PC-3 (cell line): ENCODE results near the gene CPEB4. TPM values are rescaled to one million over a fixed set of nuclear protein-coding genes. Genes with fewer than 3 reads are reported as not detected.
A peak's percentile ranks its signal among the peaks of the same experiment; 100 is the strongest.

Experiments
- ATAC-seq: fragments of 200-7000 bp; cut with Tn5 transposase; 2 replicates; pipeline ENCODE4 v1.9.1; 2020; ENCODE audit warnings: mild to moderate bottlenecking, moderate library complexity
- BruUV-seq: library from RNA; stranded (reverse); fragments of 400-500 nt; replicated peaks from 2 replicates; lab custom pipeline; 2021; lab: Mats Ljungman, UMichigan
- CTCF ChIA-PET: fragments of 300-600 bp; sonication (Branson Sonifier 250); formaldehyde crosslinking; loops from one replicate; lab custom pipeline; 2022; ENCODE audit warnings: antibody characterized with exemption; lab: Charles Lee
- POLR2A ChIA-PET: fragments of 300-600 bp; sonication (Branson Sonifier 250); formaldehyde crosslinking; loops from one replicate; lab custom pipeline; 2022; ENCODE audit warnings: antibody characterized with exemption; ENCODE audit not compliant: unreplicated experiment; lab: Charles Lee
- DNase-seq: peaks from one replicate; pipeline ENCODE4 v3.0.0-alpha.2; 2015
- H2AFZ ChIP-seq: fragments of 300-600 bp; sonication (generic); 2 replicates; pipeline ENCODE4 v1.6.0; 2016; ENCODE audit warnings: antibody characterized with exemption, low read length
- H3F3A ChIP-seq: fragments of 300-600 bp; sonication (generic); one replicate; pipeline ENCODE4 v1.6.0; 2017; ENCODE audit warnings: antibody characterized with exemption, low read length, control low read depth, mild to moderate bottlenecking; ENCODE audit not compliant: unreplicated experiment
- H3K27ac ChIP-seq: fragments of 300-600 bp; sonication (generic); 2 replicates; pipeline ENCODE4 v1.5.1; 2016; ENCODE audit warnings: mild to moderate bottlenecking, low read length
- H3K27me3 ChIP-seq: fragments of 300-600 bp; sonication (generic); 2 replicates; pipeline ENCODE4 v1.6.1; 2016; ENCODE audit warnings: low read length, mixed read lengths
- H3K36me3 ChIP-seq: fragments of 300-600 bp; sonication (generic); 2 replicates; pipeline ENCODE4 v1.6.1; 2016; ENCODE audit warnings: low read depth, mixed run types, low read length, mixed read lengths
- H3K4me1 ChIP-seq: fragments of 300-600 bp; sonication (generic); 2 replicates; pipeline ENCODE4 v1.5.1; 2016; ENCODE audit warnings: low read length; ENCODE audit not compliant: insufficient read depth
- H3K4me2 ChIP-seq: fragments of 300-600 bp; sonication (generic); 2 replicates; pipeline ENCODE4 v1.6.0; 2016; ENCODE audit warnings: low read length
- H3K4me3 ChIP-seq: fragments of 300-600 bp; sonication (generic); 2 replicates; pipeline ENCODE4 v1.5.1; 2016; ENCODE audit warnings: mild to moderate bottlenecking, low read length, mixed read lengths
- H3K79me2 ChIP-seq: fragments of 300-600 bp; sonication (generic); 2 replicates; pipeline ENCODE4 v1.6.1; 2017; ENCODE audit warnings: low read length, mixed read lengths
- H3K9ac ChIP-seq: fragments of 300-600 bp; sonication (generic); 2 replicates; pipeline ENCODE4 v1.6.0; 2016; ENCODE audit warnings: mild to moderate bottlenecking, low read length
- H3K9me2 ChIP-seq: fragments of 300-600 bp; sonication (generic); replicated peaks from 2 replicates; pipeline ENCODE4 v1.6.1; 2016; ENCODE audit warnings: mixed run types, low read length, mixed read lengths
- H3K9me3 ChIP-seq: fragments of 300-600 bp; sonication (generic); 2 replicates; pipeline ENCODE4 v1.6.1; 2016; ENCODE audit warnings: low read length, mixed read lengths
- H4K20me1 ChIP-seq: fragments of 300-600 bp; sonication (generic); 2 replicates; pipeline ENCODE4 v1.6.1; 2016; ENCODE audit warnings: low read length, mixed read lengths
- CTCF ChIP-seq: fragments of 300-600 bp; sonication (generic); conservative IDR thresholded peaks from 2 replicates; pipeline ENCODE4 v1.5.1; 2017; ENCODE audit warnings: antibody characterized with exemption, low read depth, mild to moderate bottlenecking, low read length
- EZH2 ChIP-seq: fragments of 300-600 bp; sonication (generic); IDR thresholded peaks from one replicate; pipeline ENCODE4 v1.6.1; 2017; ENCODE audit warnings: antibody characterized with exemption, mild to moderate bottlenecking, low read length; ENCODE audit not compliant: unreplicated experiment
- EZH2phosphoT487 ChIP-seq: fragments of 300-600 bp; sonication (generic); IDR thresholded peaks from 2 replicates; pipeline ENCODE4 v1.6.1; 2018; ENCODE audit warnings: mild to moderate bottlenecking, antibody characterized with exemption, low read length, borderline replicate concordance
- intact Hi-C: fragments of 100-400 bp; cut with micrococcal nuclease; formaldehyde crosslinking; loops from 2 replicates; pipeline ENCODE4 v1.9.0; 2023
- total RNA-seq: library from RNA; depleted of rRNA; stranded (reverse); fragments of >200 nt; gene quantifications from 2 replicates; pipeline ENCODE4 v1.2.3, GENCODE V29; 2014

Gene CPEB4
- total RNA-seq, 1 experiment from 2014 or later: 37.0 TPM

- CTCF ChIA-PET: no interaction called here
- no TSS peak for BruUV-seq
- no peak overlapping the region for H3K4me2 ChIP-seq
- intact Hi-C loops: no loop called here
- H3F3A ChIP-seq: no peaks in the 10 kb centered on the region
- DNase-seq: no peak
- H3K79me2 ChIP-seq: no peaks in the 10 kb centered on the region
- no peaks in the 10 kb centered on the region for H3K27me3 ChIP-seq
- peaks cover 6% of the 10 kb centered on the region; the same call in 1 of the 2 replicates for H3K36me3 ChIP-seq
- no peaks in the 10 kb centered on the region for H4K20me1 ChIP-seq
- no peaks in the 10 kb centered on the region for H3K9me2 ChIP-seq
- no peak overlapping the region for H3K27ac ChIP-seq
- no peaks in the 10 kb centered on the region for H3K9me3 ChIP-seq
- no peak overlapping the region for H2AFZ ChIP-seq
- TF ChIP-seq EZH2 (no peak), CTCF (no peak), EZH2phosphoT487 (no peak)
- H3K4me1 ChIP-seq: no peaks in the 10 kb centered on the region
- POLR2A ChIA-PET: interaction anchor here (0.6 kb wide), 1 partner anchor 1734 kb away, joined by 5 read pairs; no protein-coding TSS in a partner anchor
- no peak overlapping the region for H3K4me3 ChIP-seq
- no peak overlapping the region for H3K9ac ChIP-seq
- ATAC-seq: no peak
Observed at GRCh38 chr5:173935396-173935795, 47.2 kb downstream of the CPEB4 start.

- ChIA-PET POLR2A (no interaction called here), CTCF (no interaction called here)
- BruUV-seq: no TSS peak
- no peaks in the 10 kb centered on the region for H3K27me3 ChIP-seq
- H3K4me1 ChIP-seq: peaks cover 43% of the 10 kb centered on the region
- no peak overlapping the region for H3K9ac ChIP-seq
- H3K27ac ChIP-seq: no peak overlapping the region
- no peak overlapping the region for H3K4me3 ChIP-seq
- H3K36me3 ChIP-seq: peaks cover 11% of the 10 kb centered on the region; the same call in 1 of the 2 replicates
- no peak overlapping the region for H3K4me2 ChIP-seq
- H3K9me2 ChIP-seq: no peaks in the 10 kb centered on the region
- H3K79me2 ChIP-seq: peaks cover 9% of the 10 kb centered on the region; the same call in 1 of the 2 replicates
- H2AFZ ChIP-seq: no peak overlapping the region
- ATAC-seq: no peak
- TF ChIP-seq EZH2 (no peak), EZH2phosphoT487 (no peak), CTCF (no peak)
- intact Hi-C loops: loop anchor here (2.0 kb wide), 1 partner anchor 13 kb away; no protein-coding TSS in a partner anchor
- no peak for DNase-seq
- H3F3A ChIP-seq: no peaks in the 10 kb centered on the region
- H4K20me1 ChIP-seq: no peaks in the 10 kb centered on the region
- no peaks in the 10 kb centered on the region for H3K9me3 ChIP-seq
Observed at GRCh38 chr5:173940269-173940668, 52.1 kb downstream of the CPEB4 start.

- peaks cover 17% of the 10 kb centered on the region for H3K36me3 ChIP-seq
- BruUV-seq: no TSS peak
- no peak for DNase-seq
- no peaks in the 10 kb centered on the region for H3K9me3 ChIP-seq
- peak overlapping the region; percentile 56 for H3K27ac ChIP-seq
- intact Hi-C loops: loop anchor here (2.0 kb wide), 1 partner anchor 14 kb away; no protein-coding TSS in a partner anchor
- H3K79me2 ChIP-seq: peaks cover 9% of the 10 kb centered on the region; the same call in 1 of the 2 replicates
- POLR2A ChIA-PET: no interaction called here
- H3F3A ChIP-seq: no peaks in the 10 kb centered on the region
- no peaks in the 10 kb centered on the region for H3K27me3 ChIP-seq
- no peaks in the 10 kb centered on the region for H4K20me1 ChIP-seq
- H2AFZ ChIP-seq: no peak overlapping the region
- H3K4me3 ChIP-seq: no peak overlapping the region
- H3K9me2 ChIP-seq: no peaks in the 10 kb centered on the region
- no peak for ATAC-seq
- no peak for TF ChIP-seq EZH2phosphoT487
- no peak for TF ChIP-seq CTCF
- no peak for TF ChIP-seq EZH2
- H3K9ac ChIP-seq: no peak overlapping the region
- CTCF ChIA-PET: no interaction called here
- H3K4me1 ChIP-seq: peaks cover 43% of the 10 kb centered on the region
- H3K4me2 ChIP-seq: peak overlapping the region; percentile 64; the same call in 1 of the 2 replicates
Observed at GRCh38 chr5:173941102-173941501, 53.0 kb downstream of the CPEB4 start.
